Tongue (tissue), 2 donors: ENCODE results near the gene PRRX2. TPM values are rescaled to one million over a fixed set of nuclear protein-coding genes. Genes with fewer than 3 reads are reported as not detected.

ENCODE experiments used
- DNase-seq: peaks from one replicate; pipeline ENCODE4 v3.0.0-alpha.2; 2015
- total RNA-seq: library from RNA; depleted of rRNA; stranded (reverse); fragments of >200 nt; gene quantifications from one replicate; pipeline ENCODE4 v1.2.3, GENCODE V29; 2014

Gene PRRX2
- total RNA-seq, 1 donor from 2014 or later: 6.9 TPM

DNA sequence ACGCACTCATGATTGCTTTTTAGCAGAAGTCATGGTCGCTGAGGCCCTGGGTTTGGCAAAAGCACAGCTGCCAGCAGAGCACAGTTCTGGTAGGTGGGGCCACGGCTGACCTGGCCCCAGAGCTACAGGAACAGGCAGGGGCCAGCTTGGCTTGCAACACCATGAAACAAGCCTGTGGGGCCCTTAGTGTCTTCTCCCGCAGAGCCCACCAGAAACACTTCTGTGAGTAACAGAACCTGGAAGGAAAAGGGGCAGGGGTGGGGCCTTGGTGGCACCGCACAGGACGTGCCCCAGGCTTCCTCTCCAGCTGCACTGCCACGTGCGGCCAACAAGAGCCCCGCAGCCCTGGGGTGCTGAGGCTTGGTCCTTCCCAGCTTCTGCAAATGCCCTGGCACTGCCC is 28.3 kb upstream of the PRRX2 start:
- no peak for DNase-seq

DNA sequence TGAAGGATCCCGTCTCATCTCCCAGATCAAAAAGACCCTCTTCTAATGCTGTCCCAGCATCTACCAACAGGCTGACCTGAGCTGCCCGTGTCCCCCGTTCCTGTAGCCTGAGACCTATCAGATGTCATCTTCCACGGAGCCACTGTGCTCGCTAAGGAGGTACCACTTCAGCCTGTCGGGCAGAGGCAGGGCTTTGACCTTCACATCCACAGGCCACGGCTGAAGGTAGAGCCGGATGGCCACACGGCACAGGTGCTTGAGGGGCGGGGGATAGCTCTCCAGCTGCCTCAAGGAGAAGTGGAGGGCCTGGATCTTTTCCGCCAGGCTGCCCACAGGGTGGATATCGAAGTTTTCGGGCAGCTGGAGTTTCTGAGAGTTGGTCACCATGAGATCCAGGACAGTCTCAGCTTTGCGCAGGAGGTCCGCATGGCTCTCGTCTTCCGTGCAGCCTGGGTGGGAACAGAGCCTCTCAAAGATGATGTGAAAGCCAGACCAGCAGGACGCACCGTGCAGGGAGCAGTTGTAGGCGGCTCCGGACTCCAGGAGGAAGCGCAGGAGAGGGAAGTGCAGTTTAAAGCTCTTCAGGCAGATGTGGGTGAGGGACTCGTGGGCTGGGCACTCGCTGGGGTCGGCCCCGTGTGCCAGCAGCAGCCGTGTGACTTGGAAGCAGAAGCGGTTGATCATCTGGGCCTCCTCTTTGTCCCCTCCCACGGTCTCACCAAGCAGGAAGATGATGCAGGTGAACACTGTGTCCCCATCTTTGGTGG is 27.6 kb upstream of the PRRX2 start:
- DNase-seq: no peak

DNA sequence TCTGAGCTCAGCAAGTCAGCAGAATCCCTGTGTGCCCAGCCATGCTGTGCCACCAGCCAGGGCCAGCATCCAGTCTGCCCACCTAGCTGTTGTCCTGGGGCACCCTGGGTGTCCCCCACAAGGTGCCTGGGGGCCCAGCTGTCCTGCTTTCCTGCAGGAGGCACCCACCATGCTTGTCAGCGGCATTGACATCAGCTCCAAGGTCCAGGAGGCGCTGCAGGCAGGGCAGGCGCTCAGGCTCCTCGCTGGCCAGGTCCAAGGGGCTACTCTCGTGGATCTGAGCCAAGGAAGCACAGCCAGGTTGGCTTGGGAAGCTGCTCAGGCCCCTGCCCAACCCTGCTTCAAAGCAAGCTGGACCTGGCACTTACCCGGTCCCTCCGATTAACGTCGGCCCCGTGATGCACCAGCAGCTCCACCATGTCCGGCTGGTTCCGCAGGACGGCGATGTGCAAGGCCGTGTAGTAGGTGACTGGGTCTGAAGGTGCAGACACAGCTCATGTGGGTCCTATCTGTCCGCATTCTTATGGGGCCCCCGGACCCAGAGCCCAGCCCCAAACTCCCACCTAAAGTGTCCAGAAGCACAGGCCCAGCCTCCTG is 26.3 kb upstream of the PRRX2 start:
- no peak for DNase-seq

DNA sequence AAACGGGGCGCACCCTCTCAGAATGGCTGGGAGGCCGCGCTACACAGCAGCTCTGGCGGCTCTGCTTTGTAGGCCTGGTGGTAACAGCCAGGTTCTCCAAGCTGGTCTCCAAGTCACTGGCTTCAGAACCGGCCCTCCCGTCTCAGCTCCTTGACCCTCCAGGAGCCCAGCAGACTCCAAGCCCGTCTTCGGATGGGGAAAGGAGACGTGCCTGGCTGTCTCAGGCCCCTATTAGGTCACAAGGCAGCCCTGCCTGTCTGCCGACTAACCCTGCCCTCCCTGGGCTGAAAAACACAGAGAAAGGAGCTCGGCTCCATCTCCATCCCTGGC is 25.7 kb upstream of the PRRX2 start:
- DNase-seq: no peak

DNA sequence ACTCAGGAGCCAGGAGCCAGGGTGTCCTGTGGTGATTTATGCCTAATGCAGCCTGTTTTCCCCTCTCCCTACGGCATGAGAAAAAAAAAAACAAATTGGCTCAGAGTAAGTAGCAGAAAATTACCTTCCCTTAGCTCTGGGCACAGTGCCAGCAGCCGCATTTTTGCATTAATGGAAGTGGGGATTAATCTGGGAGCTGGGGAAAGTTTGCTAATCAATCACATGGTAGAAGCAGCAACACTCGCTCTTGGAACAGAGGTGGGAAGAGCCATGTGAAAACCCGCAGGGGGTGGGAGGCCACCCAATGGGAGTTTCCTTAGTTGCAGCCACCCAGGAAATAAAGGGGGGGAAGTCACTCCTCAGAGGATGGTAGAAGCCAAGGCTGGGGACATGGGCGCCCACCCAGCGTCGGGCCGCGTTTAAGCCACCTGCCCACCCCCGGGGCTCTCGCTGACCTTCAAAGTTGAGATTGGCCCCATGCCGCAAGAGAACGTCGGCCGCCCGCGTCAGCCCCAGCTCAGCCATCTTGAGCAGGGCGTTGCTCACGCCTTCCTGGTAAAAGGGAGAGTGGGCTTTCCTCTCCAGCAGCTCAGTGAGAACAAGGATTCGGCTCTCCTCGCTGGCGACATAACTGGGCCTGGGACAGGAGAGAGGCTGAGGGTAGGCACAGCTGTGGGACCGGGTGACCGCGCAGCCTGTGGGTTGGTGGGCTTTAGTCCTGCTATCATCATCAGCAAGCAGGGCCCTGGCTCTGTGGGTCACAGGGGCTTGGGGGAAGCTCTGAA is 25.2 kb upstream of the PRRX2 start:
- no peak for DNase-seq

DNA sequence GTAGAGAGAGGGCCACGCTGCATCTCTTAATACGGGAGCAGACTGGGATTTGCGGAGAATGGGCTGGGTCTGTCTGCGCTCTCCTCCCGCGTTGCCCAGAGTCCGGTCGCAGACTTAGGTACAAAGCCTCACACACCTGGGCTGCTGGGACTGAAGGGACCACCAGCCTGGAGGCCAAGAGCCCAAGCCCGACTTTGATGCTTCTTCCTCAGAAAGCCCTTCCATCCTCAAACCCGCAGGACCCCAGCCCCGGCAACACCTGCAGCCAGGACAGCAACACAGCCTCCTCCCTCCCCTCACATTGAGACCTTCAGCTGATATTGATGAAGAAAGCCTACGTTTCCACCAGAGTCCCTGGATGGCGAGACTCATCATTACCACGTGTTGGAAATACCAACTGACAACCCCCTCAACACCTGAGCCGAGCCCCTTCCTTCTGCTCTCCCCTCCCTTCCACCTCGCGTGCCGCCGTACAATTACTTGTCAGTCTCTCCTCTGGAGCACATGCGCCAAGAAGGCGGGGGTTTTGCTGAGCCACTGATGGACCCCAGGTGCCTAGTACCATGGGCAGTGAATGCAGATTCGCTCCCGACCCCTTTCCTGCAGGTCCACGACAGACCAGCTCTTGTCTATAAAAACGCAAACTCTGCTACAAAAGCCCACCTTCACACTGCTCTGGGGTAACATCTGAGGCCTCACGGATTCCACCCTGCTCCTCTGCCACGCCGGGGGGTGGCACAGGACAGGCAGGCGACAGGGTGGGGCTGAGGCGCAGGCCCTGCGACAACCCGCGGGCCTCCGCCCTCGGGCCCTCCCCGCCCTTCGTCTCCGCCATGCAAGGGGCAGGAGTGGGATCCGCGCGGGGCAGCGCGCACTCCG is 24.3 kb upstream of the PRRX2 start:
- DNase-seq: no peak

DNA sequence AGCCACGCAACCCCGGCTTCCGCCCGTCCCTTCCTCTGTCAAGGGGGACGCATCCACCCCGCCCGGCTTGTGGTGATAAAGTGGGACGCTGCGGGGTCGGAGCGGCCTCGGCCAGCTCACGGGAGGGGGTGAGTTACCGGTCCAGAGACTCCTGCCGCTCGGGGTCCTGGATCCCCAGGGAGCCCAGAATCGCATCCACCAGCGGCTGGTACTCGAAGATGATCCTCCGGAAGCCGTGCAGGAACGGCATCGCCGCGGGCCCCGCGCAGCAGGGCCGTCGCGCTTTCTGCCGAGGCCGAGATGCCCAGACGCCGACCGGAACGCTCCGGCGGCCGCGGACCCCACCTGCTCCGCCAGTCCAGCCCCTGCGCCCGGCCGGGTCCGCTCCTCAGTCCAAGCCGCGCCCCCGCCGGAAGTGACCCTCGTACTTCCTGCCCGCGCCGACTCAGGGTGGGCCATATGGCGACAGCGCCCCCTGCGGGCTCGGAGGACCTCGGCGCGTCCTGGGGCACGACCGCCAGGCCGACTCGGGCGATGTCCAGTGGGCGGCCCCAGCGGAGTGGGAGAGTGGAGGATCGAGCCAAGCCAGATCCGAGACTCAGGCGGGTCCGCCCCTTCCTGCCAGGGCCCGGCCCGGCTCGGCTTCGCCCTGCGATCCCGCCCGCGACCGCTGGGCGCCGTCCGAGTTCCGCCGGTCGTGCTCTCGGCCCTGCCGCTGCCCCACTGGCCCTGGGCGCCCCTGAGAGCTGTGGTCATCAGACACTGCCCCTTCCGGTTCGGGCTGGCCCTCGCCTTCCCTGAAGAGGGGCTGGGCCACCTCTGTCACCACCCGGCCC is 23.5 kb upstream of the PRRX2 start, which contains the start of gene ASB6:
TSS of gene ASB6 (minus strand) at position 402 of the 836 bp plus-strand sequence. CDS start at position 250, 152 bp downstream.
- peak; percentile 98 for DNase-seq

DNA sequence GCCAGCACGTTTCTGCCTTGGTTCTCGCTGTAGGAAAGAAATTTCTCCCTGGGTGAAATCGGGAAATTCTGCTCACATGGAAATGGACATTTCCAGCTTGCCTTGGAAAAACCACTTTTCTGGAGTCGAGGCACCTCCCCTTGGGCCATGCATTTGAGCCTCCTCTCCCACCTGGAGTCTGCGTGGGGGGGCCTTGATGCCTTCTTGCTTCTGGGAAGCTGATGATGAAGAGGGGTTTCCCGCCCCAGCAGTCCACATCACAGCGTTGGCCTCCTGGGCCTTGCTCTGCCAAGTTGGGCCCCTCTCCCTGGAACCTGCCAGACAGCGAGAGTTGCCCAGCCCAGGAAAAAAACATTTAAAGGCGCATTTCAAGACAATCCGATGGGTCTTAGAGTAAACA is 21.7 kb upstream of the PRRX2 start:
- no peak for DNase-seq

DNA sequence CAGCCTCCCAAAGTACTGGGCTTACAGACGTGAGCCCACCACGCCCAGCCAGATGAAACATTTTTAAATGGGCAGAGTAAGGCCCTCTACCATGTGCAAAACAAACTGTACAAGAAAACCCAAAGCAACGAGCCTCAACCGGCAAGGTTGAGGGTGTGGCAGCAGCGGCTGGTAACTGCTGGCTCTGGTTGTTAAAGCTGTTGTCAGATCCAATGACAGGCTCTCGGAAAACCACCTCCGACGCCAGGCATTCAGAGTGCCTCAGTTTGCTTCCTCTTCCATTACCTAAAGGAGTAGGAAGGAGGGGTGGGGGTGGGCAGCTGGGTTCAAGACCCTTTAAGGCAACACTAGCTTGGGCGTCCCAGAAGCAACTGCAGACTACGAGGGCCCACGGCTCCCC is 21.1 kb upstream of the PRRX2 start:
- no peak for DNase-seq

DNA sequence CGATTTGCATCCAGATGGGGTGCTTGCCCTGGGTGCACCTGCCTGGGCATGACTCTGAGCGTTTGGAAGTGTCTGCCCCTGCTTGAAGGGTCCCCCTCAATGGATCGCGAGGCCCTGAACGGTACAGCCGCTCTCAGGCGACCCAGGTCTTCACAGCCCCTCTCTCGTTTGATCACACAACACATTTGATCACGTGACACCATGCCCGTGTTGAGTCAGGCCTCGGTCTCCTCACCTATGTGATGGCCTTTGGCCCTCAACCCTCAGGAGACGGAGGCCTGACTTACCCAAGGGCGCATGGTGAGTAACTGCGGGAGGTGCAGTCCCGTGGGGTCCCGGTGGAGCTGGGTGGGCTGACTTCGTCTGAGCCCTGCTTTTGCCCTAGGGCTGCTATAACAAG is 20.5 kb upstream of the PRRX2 start:
- DNase-seq: no peak

DNA sequence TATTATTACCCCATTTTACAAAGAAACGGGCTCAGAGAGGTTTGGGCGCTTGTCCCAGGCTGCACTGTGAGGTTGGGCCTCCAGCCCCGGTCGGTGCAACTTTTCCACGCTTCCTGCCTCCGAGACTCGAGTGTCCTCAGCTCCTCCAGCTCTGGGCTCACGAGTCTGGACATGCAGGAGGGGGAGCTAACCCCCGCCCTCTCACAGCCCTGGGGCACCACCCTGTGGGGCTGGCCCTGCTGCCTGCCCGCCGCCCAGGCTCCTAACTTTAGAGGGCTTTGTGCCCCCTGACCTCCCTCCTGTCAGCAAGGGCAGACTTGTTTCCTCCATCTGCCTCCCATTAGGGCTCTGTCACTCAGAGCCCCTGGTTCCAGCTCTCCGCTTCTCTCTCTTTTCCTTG is 19.2 kb upstream of the PRRX2 start:
- DNase-seq: no peak

DNA sequence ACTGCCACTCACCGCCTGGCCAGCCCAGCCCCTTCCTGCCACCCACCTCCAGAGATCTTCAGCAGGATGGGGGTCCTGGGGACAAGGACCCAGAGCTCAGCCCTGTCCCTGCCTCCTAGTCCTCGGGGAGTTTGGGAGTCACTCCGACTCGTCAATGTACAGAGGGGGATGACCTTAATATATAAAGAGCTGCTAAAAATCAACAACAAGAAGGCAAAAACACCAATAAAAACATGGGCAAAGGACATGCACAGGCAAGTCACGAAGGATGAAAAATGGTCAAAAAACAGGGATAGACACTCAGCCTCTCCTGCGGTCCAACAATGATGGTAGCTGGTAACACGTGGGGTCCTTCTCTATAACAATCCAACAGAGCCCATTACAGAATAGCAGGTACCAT is 18.8 kb upstream of the PRRX2 start:
- no peak for DNase-seq

DNA sequence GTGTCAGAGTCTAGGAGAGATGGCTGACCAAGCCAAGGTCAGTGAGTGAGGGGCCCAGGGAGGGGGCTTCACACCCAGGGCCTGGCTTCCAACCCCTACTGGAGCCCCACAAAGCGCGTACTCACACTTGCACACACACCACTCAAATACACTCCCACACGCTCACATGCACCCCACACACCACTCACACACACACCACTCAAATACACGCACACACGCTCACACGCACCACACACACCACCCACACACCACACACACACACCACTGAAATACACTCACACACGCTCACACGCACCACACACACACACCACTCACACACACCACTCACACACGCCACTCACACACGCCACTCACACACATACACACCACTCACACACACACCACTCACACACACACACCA is 17.8 kb upstream of the PRRX2 start:
- no peak for DNase-seq

DNA sequence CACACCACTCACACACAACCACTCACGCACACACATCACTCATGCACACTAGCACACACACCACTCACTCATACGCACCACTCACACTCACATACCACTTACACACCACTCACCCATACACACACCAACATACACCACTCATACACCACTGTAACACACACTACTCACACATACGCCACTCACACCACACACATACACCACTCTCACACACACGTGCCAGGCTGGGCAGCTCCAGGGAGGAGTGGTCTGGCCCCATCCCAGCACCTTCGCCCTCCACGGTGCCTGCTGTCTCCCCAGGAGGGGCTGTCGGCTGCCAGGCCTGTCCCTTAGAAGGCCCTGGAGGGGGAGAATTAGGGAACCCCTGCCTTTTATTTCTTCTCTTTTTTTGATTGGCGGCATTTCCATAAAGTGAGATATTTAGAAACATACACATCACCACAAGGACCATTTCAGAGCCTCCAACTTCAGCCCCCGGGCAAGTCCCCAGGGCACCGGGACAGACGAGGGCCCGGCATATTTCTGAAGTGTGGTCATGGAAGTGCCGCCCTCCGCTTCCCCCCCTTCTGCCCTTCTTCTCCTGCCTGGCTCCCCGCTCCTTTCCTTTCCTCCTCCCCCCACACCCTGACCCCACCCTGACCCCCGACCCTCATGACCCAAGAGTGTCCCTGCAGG is 17.2 kb upstream of the PRRX2 start:
- no peak for DNase-seq

DNA sequence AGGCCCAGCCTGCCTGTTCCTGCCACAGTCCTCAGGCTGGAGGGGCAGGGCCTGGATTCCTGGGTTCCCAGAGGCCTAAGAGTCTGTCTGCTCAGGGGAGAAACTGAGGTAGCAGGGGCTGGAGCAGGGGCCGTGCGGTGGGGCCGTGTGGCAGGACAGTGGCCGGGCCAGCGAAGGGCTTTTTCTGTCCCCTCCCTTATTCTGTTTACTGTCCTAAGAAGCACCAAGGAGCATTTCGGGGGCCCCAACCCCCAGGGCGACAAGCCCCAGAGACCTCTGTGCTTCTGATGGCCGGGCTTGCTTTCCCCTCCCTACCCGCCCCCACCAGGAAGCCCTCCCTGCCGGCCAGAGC is 16.7 kb upstream of the PRRX2 start:
- no peak for DNase-seq

DNA sequence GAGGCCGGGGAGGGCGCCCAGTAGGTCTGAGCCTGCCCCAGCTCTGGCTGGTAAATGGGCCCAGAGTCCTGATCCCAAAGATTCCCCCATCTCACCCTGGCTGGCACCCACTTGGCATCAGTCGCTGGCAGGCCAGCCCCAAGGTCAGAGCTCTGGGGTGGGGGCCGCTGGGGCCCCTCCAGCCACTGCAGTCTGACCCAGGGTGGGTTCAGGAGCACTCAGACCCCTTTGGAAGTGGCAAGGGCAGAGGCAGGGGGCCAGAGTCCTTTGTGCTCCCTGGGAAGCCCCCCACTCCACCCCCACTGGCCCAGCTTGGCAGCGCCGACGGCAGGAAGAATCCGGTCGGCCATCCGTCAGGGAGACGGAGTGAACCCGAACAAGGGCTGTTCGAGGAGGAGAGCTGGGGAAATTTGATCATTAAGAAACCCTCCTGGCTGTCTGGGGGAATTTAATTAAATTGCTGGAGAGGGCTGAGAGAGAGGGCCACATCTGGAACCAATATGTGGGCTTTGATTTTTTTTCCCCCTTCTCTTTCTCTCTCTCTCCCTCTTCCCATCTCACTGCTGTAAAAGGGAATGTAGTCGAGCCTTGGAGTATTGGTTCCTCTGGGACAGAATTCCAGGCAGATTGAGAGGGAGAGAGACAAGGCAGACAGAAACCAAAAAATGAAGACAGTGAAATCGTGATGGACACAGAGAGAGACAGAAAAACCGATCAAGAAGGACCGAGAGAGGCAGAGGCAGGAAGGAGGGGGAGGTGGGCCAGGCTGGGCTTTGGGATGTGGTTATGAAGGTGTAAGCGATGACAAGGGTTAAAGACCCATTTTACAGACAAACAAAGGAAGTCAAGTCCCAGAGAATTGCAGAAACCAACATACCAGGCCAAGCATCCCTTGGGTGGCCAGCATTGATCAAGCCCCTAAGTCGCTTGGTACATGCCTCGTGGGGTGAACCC is 15.4 kb upstream of the PRRX2 start:
- peak; percentile 65 for DNase-seq

DNA sequence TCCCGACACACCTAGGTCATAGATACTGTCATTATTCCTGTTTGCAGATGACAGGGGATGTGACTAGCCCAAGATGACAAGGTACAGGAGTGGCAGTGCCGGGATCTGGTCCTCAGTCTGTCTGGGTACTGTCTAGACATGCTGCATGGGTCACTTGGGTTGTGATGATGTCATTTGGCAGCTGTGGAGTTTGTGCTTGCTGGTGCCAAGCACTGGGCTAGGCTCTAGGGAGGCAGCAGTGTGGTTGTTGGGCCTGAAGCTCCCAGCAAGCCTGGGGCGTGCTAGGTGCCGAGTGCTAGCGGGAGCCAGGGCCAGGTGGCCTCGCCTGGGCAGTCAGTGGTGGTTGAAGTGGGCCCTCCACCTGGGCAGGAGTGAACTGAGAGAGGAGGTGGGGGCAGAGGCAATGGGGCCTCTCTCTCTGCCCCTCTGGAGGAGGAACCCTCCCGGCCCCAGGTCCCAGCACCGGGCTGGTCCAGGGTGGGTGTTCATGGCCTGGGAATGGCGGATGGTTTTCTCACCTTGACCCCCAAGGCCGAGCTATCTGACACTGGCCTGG is 14.7 kb upstream of the PRRX2 start:
- DNase-seq: no peak

DNA sequence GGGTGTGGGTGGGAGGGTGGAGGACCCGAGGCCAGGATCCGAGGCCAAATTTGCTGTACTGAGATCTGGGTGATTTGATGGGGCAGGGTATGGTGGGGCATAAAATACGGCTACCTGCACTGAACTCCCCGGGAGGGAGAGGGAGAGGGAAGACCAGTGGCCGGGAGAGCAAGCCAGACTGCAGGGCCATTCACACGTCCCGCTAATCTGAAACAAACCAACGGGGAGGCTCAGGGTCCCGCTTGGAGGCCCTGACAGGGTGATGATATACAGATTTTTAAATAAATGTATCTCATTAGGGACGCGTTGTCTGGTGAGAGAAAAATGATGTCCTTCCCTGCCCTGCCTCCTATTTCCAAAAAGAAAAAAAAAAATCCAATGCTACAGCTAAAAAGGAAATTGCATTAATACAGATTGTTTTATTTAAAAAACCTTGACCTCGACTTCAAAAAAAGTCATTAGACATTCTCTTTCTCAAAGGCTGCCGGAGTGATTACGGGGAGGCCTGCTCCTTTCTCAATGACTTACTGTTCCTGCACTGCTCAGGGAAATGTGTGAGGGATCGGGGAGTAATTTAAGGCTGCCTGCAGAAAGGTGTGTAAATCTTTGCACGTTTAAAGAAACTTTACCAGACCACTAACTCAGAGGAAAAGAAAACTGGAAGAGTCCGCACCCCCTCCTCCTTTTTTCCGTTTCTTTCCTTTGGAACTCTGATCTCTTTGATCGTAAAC is 11.5 kb upstream of the PRRX2 start:
- DNase-seq: no peak

DNA sequence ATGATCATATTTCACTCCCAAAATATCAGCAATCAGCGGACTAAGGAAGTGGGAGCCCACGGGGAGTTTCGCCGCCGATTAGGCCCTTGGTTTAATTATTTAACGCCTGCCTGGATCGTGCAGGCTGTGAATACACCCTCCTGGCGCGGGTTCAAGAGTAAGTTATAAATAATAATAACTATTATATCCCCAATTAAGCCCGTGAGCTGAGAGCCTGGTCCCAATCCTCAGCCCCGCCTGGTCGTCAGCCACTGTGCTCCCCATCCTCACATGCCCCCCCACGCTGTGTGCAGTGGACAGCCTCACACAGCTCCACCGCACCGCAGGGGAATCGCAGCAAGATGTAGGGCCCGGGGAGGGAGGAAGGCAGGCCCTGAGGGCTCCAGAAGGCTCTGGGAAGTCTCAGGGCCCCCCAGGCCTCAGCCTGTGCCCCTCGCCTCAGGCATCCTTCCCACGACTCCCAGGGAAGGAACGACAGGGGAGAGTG is 10.8 kb upstream of the PRRX2 start:
- DNase-seq: no peak
